GM21390 (cell line): ENCODE data around the gene HEPN1.
A peak's percentile ranks its signal among the peaks of the same experiment; 100 is the strongest.

ENCODE experiments used
- ATAC-seq: cut with Tn5 transposase; IDR thresholded peaks from one replicate; pipeline ENCODE4 v1.9.1; 2021; ENCODE audit not compliant: unreplicated experiment

Gene HEPN1

GRCh38 chr11:124918950-124919349 lies at the start of gene HEPN1:
Gene HEPN1, plus strand, starts transcription at chr11:124919250.
- ATAC-seq: no peak

GRCh38 chr11:124869331-124869730 lies 49.7 kb upstream of the HEPN1 start:
- ATAC-seq: no peak

- no peak for ATAC-seq
Observed at GRCh38 chr11:124869856-124870387, 49.1 kb upstream of the HEPN1 start.

GRCh38 chr11:124870430-124870829 lies 48.6 kb upstream of the HEPN1 start:
- ATAC-seq: no peak

GRCh38 chr11:124872280-124872679 lies 46.8 kb upstream of the HEPN1 start:
- no peak for ATAC-seq

GRCh38 chr11:124872741-124873140 lies 46.3 kb upstream of the HEPN1 start:
- ATAC-seq: no peak

- no peak for ATAC-seq
Observed at GRCh38 chr11:124873951-124874350, 45.1 kb upstream of the HEPN1 start.

- no peak for ATAC-seq
Observed at GRCh38 chr11:124874571-124875255, 44.3 kb upstream of the HEPN1 start.

GRCh38 chr11:124875401-124875800 lies 43.6 kb upstream of the HEPN1 start:
- no peak for ATAC-seq

GRCh38 chr11:124875943-124876817 lies 42.9 kb upstream of the HEPN1 start:
- peak; percentile 97 for ATAC-seq

GRCh38 chr11:124876818-124877630 lies 42.0 kb upstream of the HEPN1 start:
- no peak for ATAC-seq

GRCh38 chr11:124877631-124877909 lies 41.5 kb upstream of the HEPN1 start:
- no peak for ATAC-seq

- no peak for ATAC-seq
Observed at GRCh38 chr11:124877910-124878758, 40.9 kb upstream of the HEPN1 start.

GRCh38 chr11:124878759-124879492 lies 40.1 kb upstream of the HEPN1 start:
- ATAC-seq: no peak

- no peak for ATAC-seq
Observed at GRCh38 chr11:124879493-124880289, 39.4 kb upstream of the HEPN1 start.

GRCh38 chr11:124880290-124880611 lies 38.8 kb upstream of the HEPN1 start:
- ATAC-seq: no peak

- no peak for ATAC-seq
Observed at GRCh38 chr11:124880958-124881357, 38.1 kb upstream of the HEPN1 start.

GRCh38 chr11:124882339-124883071 lies 36.5 kb upstream of the HEPN1 start:
- no peak for ATAC-seq
